HepG2 (cell line): ENCODE data around the gene CRIM1.

Experiments used
- NR2C2 ChIP-seq: sonication (generic); formaldehyde crosslinking; IDR thresholded peaks from 2 replicates; pipeline ENCODE4 v1.4.0; 2020; ENCODE audit warnings: missing genetic modification reagents, mild to moderate bottlenecking, moderate library complexity, borderline replicate concordance
- SRF ChIP-seq: IDR thresholded peaks from 2 replicates; pipeline ENCODE4 v1.6.1; 2011; ENCODE audit warnings: mild to moderate bottlenecking, low read depth, low read length, moderate library complexity
- TF ChIP-seq, protein P1 (sequence below): sonication (generic); formaldehyde crosslinking; IDR thresholded peaks from 2 replicates; pipeline ENCODE4 v1.4.0; 2020; ENCODE audit warnings: missing genetic modification reagents

DNA sequence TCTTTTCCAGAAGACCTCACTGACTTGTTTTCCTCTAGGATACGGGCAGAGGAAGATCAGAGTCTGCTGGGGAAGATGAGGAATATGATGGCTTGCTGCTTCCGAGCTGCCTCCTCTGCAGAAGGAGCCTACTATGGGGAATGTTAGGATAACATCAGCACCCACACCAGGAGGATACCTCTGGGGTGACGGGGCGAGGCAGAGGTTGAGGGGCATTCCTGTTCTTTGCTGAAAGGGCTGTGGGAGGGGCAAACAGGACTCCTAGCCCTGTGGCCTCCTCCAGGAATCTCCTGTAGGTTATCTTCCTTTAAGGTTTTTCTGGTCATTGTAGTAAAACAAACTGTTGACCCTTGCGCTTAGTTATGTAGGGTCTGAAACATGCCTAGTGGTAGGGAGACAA lies 102.5 kb downstream of the CRIM1 start:
- TF ChIP-seq SRF, result no peak
- TF ChIP-seq, protein P1, sequence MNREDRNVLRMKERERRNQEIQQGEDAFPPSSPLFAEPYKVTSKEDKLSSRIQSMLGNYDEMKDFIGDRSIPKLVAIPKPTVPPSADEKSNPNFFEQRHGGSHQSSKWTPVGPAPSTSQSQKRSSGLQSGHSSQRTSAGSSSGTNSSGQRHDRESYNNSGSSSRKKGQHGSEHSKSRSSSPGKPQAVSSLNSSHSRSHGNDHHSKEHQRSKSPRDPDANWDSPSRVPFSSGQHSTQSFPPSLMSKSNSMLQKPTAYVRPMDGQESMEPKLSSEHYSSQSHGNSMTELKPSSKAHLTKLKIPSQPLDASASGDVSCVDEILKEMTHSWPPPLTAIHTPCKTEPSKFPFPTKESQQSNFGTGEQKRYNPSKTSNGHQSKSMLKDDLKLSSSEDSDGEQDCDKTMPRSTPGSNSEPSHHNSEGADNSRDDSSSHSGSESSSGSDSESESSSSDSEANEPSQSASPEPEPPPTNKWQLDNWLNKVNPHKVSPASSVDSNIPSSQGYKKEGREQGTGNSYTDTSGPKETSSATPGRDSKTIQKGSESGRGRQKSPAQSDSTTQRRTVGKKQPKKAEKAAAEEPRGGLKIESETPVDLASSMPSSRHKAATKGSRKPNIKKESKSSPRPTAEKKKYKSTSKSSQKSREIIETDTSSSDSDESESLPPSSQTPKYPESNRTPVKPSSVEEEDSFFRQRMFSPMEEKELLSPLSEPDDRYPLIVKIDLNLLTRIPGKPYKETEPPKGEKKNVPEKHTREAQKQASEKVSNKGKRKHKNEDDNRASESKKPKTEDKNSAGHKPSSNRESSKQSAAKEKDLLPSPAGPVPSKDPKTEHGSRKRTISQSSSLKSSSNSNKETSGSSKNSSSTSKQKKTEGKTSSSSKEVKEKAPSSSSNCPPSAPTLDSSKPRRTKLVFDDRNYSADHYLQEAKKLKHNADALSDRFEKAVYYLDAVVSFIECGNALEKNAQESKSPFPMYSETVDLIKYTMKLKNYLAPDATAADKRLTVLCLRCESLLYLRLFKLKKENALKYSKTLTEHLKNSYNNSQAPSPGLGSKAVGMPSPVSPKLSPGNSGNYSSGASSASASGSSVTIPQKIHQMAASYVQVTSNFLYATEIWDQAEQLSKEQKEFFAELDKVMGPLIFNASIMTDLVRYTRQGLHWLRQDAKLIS (CRISPR knock-in tag), result no peak
- TF ChIP-seq NR2C2 (CRISPR knock-in tag), result no peak
